Measurements from ENCODE around the gene SLC12A8. TPM values are rescaled to one million over a fixed set of nuclear protein-coding genes. Genes with fewer than 3 reads are reported as not detected.

The SLC12A8 gene
- total and polyA plus RNA-seq, 2 of the 13 experiments (the other 11 are each of a cell fraction or from before 2014, with no cell fraction given), result 0.44 to 0.71 TPM

DNA sequence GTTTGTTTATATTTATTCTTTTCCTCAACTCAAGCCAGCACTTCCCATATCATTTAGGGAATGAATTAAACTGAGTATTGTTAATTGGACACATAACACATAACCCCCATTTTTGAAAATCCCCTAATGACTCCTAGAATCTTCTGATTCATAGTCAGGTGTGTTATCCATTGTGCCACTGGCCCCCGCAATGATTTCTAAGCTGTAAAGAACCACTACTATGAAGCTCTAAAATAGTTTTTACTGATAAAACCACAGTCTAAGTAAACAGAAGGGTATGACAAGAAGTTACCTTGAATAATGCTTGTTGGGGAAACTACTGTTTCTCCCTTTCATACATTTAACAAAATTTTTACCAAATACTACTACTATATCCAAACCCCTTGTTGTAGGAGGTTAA lies 22.3 kb upstream of the SLC12A8 start:
- DNase-seq (ENCODE audit: low spot score), result no peak
- WGBS (ENCODE audit: low lambda C conversion rate), result 96% methylated on average over 1 of the region's 1 CpG
- H3K27me3 ChIP-seq (ENCODE audit: control insufficient read depth in 1 of 2, insufficient read depth in 2 of 2, low read length in 2 of 2), result no peaks in the 10 kb centered on the region
- intact Hi-C loops (cut with micrococcal nuclease; ENCODE audit: unreplicated experiment) (no loop called here), in situ Hi-C loops (cut with HindIII; ENCODE audit: extremely low pct_ligation_motif_present, low pct_unique_long_range_greater_than_20kb) (no loop called here)
- H3K4me1 ChIP-seq (ENCODE audit: insufficient read depth, low read length), result no peaks in the 10 kb centered on the region
- H3K4me3 ChIP-seq (replicated peaks in 1 of 3; ENCODE audit: insufficient read depth in 1 of 3, low read depth in 2 of 3, low read length in 3 of 3), result no peak overlapping the region
- no peaks in the 10 kb centered on the region for H3K9me3 ChIP-seq (ENCODE audit: low read length)
- POLR2A ChIA-PET, result no interaction called here
- CTCF ChIA-PET (ENCODE audit: low intra/inter-chr PET ratio, low total read pairs), result no interaction called here
- no peak for FAIRE-seq
- no peak overlapping the region for H2AFZ ChIP-seq (ENCODE audit: low read length)
- H4K20me1 ChIP-seq (ENCODE audit: insufficient read depth, low read length), result no peaks in the 10 kb centered on the region
- no peaks in the 10 kb centered on the region for H3K79me2 ChIP-seq (ENCODE audit: insufficient read depth, low read length)
- BruUV-seq (replicated peaks), result no TSS peak
- H3K9ac ChIP-seq (ENCODE audit: insufficient read depth, low read depth, low read length), result no peak overlapping the region
- peaks cover 4 to 30% of the 10 kb centered on the region in 2 experiments; a peak in 4 of 5 replicates for H3K36me3 ChIP-seq (replicated peaks in 1 of 2; ENCODE audit: control insufficient read depth in 1 of 2, insufficient read depth in 2 of 2, low read length in 2 of 2)
- no peak for ATAC-seq
- no peak overlapping the region for H3K4me2 ChIP-seq (ENCODE audit: low read depth, low read length)
- H3K27ac ChIP-seq (ENCODE audit: extremely low read length, insufficient read depth, low read length), result no peak overlapping the region
- no peak for TF ChIP-seq PHF8 (CRISPR knock-in tag; IDR thresholded peaks at IDR 0.05)
- no peak for TF ChIP-seq ETV5 (CRISPR knock-in tag; IDR thresholded peaks at IDR 0.05; ENCODE audit: borderline replicate concordance)
- no peak for TF ChIP-seq ZBTB20 (CRISPR knock-in tag; IDR thresholded peaks at IDR 0.05; ENCODE audit: borderline replicate concordance, low read depth)
- TF ChIP-seq ZNF230 (CRISPR knock-in tag; IDR thresholded peaks at IDR 0.05), result no peak
- TF ChIP-seq MATR3 (CRISPR knock-in tag; IDR thresholded peaks at IDR 0.05), result no peak
- TF ChIP-seq PCBP1 (IDR thresholded peaks at IDR 0.05; ENCODE audit: borderline replicate concordance, low read depth, low read length), result no peak
- TF ChIP-seq PCBP2 (optimal IDR thresholded peaks at IDR 0.05; ENCODE audit: low read depth, low read length, poor library complexity, severe bottlenecking), result no peak
- TF ChIP-seq, protein P1, sequence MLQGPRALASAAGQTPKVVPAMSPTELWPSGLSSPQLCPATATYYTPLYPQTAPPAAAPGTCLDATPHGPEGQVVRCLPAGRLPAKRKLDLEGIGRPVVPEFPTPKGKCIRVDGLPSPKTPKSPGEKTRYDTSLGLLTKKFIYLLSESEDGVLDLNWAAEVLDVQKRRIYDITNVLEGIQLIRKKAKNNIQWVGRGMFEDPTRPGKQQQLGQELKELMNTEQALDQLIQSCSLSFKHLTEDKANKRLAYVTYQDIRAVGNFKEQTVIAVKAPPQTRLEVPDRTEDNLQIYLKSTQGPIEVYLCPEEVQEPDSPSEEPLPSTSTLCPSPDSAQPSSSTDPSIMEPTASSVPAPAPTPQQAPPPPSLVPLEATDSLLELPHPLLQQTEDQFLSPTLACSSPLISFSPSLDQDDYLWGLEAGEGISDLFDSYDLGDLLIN (CRISPR knock-in tag; IDR thresholded peaks at IDR 0.05; ENCODE audit: borderline replicate concordance), result no peak
- TF ChIP-seq RORA (CRISPR knock-in tag; IDR thresholded peaks at IDR 0.05), result no peak
- TF ChIP-seq, protein P2, sequence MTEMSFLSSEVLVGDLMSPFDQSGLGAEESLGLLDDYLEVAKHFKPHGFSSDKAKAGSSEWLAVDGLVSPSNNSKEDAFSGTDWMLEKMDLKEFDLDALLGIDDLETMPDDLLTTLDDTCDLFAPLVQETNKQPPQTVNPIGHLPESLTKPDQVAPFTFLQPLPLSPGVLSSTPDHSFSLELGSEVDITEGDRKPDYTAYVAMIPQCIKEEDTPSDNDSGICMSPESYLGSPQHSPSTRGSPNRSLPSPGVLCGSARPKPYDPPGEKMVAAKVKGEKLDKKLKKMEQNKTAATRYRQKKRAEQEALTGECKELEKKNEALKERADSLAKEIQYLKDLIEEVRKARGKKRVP (CRISPR knock-in tag; IDR thresholded peaks at IDR 0.05), result no peak
- no peak for TF ChIP-seq ZSCAN31 (CRISPR knock-in tag; IDR thresholded peaks at IDR 0.05; ENCODE audit: low read depth)
- TF ChIP-seq JDP2 (CRISPR knock-in tag; IDR thresholded peaks at IDR 0.05; ENCODE audit: borderline replicate concordance), result no peak
- no peak for TF ChIP-seq HCFC1 (IDR thresholded peaks at IDR 0.05; ENCODE audit: low read depth, low read length)
- TF ChIP-seq, protein P3, sequence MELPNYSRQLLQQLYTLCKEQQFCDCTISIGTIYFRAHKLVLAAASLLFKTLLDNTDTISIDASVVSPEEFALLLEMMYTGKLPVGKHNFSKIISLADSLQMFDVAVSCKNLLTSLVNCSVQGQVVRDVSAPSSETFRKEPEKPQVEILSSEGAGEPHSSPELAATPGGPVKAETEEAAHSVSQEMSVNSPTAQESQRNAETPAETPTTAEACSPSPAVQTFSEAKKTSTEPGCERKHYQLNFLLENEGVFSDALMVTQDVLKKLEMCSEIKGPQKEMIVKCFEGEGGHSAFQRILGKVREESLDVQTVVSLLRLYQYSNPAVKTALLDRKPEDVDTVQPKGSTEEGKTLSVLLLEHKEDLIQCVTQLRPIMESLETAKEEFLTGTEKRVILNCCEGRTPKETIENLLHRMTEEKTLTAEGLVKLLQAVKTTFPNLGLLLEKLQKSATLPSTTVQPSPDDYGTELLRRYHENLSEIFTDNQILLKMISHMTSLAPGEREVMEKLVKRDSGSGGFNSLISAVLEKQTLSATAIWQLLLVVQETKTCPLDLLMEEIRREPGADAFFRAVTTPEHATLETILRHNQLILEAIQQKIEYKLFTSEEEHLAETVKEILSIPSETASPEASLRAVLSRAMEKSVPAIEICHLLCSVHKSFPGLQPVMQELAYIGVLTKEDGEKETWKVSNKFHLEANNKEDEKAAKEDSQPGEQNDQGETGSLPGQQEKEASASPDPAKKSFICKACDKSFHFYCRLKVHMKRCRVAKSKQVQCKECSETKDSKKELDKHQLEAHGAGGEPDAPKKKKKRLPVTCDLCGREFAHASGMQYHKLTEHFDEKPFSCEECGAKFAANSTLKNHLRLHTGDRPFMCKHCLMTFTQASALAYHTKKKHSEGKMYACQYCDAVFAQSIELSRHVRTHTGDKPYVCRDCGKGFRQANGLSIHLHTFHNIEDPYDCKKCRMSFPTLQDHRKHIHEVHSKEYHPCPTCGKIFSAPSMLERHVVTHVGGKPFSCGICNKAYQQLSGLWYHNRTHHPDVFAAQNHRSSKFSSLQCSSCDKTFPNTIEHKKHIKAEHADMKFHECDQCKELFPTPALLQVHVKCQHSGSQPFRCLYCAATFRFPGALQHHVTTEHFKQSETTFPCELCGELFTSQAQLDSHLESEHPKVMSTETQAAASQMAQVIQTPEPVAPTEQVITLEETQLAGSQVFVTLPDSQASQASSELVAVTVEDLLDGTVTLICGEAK (IDR thresholded peaks at IDR 0.05), result no peak
- TF ChIP-seq, protein P3 (CRISPR knock-in tag; IDR thresholded peaks at IDR 0.05), result no peak
- TF ChIP-seq MED1 (CRISPR knock-in tag; IDR thresholded peaks at IDR 0.05), result no peak

Measured in HepG2 (cell line).